HG02759 (cell line): ENCODE data around the gene NCAPH2.
A peak's percentile ranks its signal among the peaks of the same experiment; 100 is the strongest.

Experiments used
- ATAC-seq: cut with Tn5 transposase; IDR thresholded peaks from one replicate; pipeline ENCODE4 v1.9.1; 2021; ENCODE audit warnings: mild to moderate bottlenecking, moderate library complexity; ENCODE audit not compliant: unreplicated experiment

The NCAPH2 gene

DNA sequence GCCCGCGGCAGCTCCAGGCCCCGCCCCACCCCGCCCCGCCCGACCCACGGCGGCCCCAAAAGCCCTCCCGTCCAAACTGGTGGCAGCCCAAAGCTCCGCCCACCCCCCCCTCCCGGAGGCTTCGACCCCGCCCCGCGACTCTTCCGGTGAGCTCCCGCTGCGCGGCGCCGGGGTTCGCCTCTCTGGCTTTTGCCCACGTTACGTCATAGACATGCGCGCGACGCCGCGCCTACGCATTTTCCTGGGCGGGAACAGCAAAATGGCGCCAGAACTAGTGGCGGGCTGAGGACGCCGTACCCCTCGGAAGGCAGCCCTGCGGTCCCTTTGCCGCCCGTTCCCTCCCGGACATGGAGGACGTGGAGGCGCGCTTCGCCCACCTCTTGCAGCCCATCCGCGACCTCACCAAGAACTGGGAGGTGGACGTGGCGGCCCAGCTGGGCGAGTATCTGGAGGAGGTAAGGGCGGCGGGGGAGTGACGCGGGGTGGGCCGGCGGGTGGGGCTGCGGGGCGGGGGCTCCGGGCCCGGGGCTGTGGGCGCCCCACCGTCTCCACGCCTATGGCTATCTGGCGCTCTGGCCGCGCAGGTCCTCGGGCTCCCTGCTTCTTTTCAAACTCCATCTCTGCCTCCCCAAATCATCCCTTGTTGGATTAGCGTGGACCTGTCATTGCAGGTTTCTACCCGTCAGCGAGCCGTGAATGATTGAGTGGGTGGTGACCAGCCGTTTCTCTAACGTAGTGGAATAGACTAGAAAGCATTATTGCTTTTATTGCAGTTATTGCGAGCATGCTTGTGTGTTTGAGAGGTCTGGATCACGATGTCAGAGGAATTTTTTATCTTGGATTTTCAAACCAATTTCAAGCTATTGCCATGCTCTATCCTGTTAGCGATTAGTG is at the start of gene NCAPH2:
Gene NCAPH2 (plus strand): TSS at position 234 of the 894 bp plus-strand sequence. CDS start 114 bp downstream, at position 348.
- ATAC-seq, result peak; percentile 75

DNA sequence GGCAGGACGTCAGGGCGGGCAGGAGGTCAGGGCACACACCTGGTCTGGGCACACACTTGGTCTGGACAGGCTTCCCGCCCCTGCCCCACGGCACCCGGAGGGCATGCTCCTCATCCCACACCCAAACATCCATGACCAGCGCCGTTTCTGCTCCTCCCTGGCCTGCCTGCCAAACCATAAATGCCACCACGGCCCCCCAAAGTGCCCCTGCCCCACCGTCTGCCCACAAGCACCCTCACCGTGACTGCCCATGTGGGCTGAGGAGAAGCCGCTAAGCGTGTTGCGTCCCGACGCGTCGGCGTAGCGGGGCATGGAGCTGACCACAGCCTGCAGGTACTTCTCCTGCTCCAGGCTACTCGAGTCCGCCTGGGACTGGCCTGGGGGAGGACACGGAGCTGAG is 49.0 kb upstream of the NCAPH2 start:
- ATAC-seq, result no peak

DNA sequence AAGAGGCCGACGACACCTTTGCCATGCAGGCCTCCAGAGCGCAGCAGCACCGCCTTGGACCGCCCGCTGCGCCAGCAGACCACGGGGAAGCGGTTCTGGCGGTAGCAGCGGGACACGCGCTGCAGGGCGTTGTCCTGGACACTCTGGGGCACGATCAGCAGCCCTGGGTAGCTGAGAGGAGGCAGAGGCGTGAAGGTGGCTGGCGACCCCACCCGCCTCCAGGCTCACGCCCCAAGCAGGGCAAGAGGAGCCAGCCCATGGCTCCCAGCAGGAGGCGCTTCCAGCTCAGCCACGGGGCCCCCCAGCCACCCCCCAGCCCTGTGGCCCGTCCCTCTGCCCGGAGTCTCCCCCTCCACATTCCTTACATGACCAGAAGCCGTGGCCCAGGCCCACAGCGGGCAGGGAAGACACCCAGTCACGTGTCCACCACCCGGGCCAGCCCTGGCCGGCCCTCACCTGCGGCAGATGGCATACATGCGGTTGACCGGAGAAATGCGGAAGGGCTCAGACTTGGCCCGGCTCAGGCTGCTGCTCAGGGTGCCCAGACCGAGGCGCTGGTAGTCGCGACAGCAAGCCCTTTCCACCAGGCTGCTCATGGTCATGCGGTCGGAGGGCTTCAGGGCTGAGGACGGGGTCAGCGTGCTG is 48.4 kb upstream of the NCAPH2 start:
- no peak for ATAC-seq

DNA sequence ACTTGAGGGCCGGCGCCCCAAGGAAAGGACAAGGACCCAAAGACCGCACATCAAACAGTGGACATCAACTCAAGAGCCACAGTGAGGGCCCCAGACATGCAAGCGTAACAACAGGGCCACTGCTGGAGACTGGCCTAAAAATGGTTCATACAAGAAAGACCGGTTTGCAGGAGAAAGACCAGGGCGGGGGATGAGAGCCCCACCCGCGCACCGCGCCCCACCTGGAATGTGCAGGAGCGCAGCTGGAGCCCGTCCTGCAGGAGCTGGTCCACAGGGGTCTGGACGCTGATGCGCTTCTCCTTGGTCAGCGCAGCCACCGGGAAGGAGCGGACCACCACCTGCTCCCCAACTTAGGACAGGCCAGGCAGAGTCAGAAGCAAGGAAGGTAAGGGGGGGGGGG is 47.1 kb upstream of the NCAPH2 start:
- no peak for ATAC-seq

DNA sequence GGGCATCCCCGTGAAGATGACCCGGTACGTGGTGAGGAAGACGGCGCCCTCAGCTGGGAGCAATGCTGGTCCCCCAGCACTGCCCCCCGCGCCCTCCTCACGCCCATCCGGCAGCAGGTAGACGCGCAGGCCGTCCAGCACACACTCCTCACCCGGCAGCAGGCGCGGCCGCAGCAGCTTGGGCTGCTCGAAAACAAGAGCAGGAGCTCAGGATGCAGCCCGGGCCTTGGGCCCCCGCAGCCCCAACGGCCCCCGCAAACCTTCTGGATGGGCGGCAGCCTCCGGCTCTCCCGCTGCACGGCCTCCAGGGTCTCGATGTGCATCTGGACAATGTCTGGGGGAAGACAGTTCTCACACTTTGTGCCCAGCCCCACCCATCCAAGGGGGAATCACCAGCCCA is 46.5 kb upstream of the NCAPH2 start:
- ATAC-seq, result no peak

DNA sequence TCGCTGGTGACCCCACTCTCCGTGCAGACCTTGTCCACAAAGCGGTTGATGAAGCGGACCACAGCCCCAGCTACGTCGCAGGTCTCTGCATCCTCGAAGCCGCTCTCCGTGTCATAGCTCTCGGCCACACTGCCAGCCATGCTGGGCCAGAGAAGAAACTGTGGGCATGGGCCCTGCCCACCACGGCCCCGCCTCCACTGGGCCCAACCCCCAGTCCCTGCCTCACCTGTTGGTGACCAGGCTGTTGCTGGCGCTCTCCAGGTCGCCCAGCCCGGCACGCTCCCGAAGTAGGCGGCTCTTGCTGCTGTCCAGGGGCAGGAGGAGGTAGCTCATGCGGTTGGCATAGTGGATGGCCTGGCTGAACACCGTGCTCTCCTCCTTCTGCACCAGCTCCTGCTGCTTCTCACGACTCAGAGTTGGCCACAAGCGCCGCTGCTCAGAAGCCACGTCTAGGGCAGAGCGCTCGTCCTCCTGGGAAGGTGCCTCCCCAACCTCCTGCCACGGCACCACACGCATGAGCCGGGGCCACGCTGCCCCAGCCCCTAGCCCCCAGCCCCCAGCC is 46.0 kb upstream of the NCAPH2 start:
- no peak for ATAC-seq

DNA sequence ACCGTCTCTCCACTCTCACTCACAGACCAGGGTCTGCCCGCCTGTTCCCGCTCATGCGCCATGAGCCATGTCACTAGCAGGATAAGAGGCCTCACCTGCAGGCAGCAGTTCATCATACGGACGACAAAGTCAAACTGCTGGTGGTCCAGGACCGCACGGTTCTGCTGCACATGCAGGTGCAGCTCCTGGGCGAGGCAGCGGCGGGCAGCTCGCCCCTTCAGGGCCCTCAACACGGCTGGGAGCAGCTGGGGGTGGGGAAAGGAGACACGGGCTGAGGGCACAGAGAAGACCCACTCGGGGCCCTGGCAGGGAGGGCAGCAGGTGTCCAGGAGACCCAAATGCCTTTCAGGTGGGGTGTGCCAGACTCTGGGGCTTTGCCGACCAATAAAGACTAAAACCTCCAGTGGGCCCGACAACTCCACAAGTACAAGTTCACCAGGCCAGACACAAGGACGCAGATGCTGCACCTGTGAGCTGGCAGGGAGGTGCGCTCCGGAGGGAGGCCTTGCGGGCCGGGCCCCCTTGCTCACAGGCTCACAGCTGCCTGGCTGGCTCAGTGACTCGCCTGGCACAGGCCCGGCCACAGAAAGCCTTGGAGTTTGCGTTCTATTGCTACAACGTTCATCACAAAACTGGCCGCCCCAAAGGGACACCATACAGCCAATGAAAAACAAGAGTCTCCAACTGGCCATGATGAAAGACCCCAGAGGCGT is 44.7 kb upstream of the NCAPH2 start:
- ATAC-seq, result no peak

DNA sequence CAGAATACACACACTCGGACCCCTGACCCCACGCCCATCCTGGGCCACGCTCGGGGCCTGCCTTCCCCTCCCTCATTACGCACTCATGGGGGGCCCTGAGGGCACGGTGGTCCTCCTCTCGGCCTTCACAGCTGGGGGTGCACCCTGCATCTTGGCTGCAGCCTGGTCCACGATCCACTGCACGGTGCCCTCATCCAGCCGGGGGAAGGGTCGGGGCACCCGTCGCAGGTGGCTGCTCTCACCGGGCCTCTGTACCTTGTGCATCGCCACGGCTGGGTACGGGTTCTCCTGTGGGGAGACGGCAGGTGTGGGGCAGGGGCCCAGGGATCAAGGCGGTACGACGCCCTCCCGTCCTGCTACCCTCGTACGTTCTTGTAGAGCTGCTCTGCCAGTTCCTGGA is 43.6 kb upstream of the NCAPH2 start:
- no peak for ATAC-seq

DNA sequence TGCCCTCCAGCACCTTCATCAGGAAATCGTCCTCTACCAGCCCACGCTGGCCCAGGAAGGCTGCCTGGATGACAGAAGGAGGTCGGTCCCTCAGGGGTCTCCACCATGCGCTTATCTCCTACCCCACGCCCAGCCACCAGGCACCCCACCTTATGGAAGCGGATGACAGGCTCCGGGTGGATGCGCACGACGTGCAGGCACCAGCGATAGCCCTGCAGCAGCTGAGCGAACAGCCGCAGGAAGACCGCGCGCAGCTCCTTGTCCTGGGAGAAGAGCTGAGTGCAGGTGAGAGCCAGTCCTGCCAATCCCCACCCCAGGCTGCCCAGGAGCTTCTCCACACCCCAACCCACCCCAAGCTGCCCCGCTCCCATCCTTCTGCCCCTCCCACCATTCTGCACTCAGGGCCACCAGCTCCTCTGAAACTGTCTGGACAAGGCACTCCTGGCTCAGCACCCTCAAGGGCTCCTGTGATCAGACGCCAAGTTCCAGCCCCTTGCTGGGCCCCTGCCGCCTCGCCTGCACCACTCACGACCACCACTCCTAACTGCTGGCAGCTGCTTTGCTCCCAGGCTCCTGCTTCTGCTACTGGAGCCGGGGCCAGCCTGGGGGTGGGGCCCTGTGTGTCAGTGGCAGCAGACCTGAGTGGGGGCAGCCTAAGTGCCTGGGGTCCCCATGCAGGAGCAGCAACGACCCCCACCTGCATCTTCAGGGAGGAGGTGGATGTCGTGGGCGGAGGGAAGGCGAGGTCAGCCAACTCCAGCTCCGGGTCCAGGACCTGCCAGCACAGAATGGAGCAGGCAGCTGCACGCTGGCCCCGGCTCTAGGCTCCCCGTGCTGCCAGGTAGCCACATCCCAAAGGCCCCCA is 42.7 kb upstream of the NCAPH2 start:
- ATAC-seq, result no peak

DNA sequence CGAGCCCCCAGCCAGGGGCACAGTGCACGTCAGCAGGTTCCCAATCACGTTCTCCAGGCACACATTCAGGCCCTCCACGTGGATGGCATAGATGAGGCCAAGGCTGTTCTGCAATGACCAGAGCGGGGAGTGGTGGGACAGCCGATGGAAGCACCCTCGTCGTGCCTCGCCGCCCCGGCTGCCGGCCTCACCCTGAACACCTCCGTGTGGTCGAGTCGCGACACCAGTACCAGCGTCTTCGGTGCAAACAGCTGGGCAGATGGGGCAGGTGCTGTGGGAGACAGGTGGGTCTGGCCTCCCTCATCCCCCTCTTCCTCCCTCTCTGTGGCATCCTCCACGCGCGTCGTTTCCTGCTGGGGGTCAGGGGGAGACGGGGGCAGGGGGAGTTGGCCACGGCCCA is 40.7 kb upstream of the NCAPH2 start:
- no peak for ATAC-seq

DNA sequence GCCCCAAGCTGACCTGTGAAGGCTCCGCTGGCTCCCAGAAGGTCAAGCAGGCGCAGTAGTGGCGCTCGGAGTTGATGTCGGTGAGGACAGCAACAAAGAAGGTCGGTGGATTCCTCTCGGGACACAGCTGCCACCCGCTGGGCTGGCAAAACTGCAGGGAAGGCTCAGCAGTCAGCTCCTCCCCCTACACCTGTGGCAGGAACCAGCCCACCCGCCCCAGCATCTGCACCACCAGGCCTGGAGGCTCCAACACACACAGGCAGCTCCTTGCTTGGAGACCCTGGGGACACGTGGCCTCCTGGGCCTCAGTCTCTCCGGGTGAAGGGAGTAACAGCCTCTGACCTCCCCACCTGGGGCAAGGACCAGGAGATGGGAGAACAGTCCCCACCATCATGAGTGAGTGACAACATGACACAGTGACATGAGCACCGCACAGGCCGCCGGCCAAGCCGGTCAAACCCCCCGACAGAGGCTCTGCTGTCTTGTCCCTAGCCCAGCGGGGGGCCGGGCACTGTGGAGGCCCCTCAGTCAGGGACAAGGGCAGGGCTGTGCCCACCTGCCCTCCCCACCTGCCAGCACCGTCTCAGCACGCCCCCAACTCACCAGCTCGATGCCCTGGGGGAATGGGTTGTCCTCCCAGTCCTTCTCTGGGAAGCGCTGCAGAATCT is 40.1 kb upstream of the NCAPH2 start:
- no peak for ATAC-seq

DNA sequence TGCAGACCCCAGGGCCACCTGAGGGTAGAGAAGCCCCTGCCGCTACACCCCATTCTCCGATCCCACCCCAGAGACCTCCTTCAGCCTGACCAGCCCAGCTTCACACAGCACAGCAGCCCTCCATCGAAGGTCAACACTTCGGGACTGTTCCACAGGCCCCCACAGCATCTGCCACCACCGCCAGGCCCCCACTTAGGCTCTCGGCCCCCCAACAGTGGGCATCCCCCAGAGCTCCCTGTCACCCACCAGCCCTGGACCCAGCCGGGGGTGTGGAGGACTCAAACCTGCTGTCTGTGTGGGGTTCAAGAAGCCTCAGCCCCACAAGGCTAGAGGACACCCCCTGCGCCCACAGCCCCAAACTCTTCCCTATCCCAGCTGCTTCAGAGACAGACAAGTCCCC is 39.4 kb upstream of the NCAPH2 start:
- ATAC-seq, result no peak

DNA sequence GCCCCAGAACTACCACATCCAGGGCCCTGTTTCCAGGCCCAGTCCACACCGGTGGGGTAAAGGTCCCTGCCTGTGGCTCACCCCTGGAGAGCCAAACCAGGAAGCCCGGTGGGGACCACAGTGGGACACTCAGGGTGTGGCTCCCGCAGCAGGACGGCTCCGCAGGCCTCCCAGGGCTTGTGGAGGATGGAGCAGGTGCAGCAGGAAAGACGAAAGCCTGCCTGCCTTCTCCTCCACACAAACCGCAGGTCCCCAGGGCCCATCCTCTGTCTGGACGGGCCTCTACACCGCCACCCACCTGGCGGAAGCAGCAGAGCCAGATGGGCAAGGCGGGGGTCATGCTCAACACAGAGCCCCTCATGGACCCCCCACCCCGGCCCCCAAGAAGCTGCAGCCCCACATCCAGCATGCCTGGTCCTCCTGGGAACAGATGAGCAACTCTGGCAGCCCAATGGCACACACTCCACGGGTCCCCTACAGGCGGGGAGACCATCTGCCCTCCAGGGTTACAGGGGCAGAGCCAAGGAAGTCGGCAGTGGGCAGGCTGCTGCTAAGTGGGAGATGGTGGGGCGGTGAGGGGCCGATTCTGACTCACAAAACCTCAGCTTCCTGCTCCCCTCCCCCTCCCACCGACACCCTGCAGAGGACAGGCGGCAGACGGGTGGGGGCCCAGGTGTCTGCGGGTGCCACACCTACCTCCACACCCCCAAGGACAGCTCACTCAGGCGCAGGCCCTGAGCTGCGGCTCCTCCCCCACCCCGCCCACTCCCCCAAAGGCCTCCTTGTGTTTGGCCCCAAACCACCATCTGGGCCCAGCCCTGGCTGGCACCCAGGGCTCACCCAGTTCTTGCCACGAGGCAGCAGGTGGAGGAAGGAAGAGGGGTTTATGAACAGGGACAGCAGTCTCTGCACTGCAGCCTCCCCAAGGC is 38.4 kb upstream of the NCAPH2 start:
- ATAC-seq, result peak; percentile 62

DNA sequence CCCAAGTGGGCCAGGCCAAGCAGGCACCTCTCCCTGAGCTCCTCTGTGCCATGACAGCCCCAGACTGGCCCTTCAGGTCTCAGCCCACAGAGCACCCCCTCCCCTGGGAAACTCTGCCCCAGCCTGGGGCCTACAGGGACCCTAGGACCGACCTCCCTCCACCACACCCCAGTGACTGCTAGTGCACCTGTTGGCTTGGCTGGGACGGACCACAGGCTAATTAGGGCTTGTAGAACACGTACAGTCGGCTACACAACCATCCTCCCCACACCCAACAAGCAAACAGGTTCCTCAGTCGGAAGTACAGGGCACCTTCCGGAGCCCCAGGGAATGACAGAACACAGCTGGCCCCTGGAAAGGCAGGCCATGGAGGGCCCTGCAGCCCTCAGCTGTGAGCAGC is 37.5 kb upstream of the NCAPH2 start:
- peak; percentile 7 for ATAC-seq

DNA sequence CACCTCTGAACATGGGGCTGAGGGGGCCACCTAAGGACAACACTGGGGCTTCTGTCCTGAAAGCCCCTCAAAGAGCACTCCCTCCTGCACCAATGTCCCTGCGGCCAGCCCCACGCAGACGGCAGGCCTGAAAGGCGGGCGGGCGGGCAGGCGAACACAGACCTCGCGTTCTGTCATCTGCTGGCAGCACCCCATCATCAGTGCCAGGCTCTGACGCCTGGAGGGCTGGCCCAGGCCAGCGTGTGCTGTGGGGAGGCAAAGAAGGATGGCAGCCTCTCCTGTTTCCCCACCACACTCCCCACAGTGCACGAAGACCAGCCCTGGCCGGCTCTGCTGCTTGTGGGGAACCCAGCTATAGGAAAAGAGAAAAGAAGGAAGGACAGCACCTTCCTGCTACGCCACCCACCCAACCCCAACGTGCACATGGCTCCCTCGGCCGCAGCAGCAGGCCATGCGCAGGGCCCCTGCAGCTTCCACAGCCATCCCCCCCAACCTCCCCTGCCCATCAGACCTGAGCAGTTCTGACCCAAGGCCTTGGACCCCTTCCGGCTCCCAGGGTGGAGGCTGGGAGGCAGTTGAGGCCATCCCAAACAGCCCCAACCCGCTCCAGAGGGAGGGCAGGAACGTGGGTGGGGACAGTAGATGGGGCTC is 36.7 kb upstream of the NCAPH2 start:
- no peak for ATAC-seq

DNA sequence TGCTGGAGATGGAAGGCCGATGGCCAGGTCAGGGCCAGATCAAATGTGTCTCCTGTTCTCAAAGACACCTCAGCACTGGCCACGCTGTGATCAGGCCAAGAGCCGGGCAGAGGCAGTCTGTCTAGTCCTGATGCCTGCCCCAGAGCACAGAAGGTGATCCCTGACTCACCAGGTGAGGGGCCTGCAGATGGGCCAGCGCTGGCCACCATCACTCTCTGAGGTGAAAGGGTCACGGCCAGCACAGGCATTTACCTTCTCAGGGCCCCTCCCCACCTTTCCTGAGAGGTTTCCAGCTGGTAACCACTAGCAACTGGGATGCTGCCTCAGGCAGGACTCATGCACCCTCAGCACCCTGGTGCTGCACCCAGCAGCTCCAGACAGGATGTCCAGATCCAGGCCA is 36.1 kb upstream of the NCAPH2 start:
- ATAC-seq, result no peak

DNA sequence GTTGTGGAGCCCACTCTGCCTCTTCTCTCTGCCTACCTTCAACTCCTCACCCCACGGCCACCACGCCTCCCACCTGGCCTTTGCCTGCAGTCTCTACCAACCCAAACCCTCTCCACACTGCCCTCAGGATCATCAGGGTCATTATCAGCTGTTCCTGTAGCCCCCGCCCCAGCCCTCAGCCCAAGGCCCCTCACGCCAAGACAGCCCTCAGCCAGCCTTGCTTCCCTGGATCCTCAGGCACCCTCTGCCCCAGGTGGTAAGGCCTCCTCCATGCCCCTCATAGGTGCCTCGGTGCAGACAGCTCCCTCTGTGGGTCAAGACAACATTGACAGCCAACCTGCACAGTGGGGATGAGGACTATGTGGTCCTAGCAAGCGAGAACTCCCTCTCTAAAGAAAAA is 34.9 kb upstream of the NCAPH2 start:
- ATAC-seq, result no peak
